ENCODE data around the gene AP5S1.

GRCh38 chr20:3848565-3848964, 28.2 kb downstream of the AP5S1 start:
- TF ChIP-seq EZH2 (IDR thresholded peaks at IDR 0.05; ENCODE audit: insufficient read depth, poor library complexity, severe bottlenecking) (no peak), EZH2phosphoT487 (IDR thresholded peaks at IDR 0.05; ENCODE audit: insufficient read depth, low read depth) (no peak)
